Mucosa of stomach (tissue), 1 donor: ENCODE data around the gene GPATCH2.

ENCODE experiments used
- H3K27me3 ChIP-seq: one replicate; pipeline ENCODE4 v1.7.0; 2013; ENCODE audit warnings: mild to moderate bottlenecking, low read length; ENCODE audit not compliant: control insufficient read depth, insufficient read depth
- H3K36me3 ChIP-seq: one replicate; pipeline ENCODE4 v1.7.0; 2013; ENCODE audit warnings: low read length; ENCODE audit not compliant: control insufficient read depth, insufficient read depth
- H3K4me1 ChIP-seq: one replicate; pipeline ENCODE4 v1.7.0; 2013; ENCODE audit warnings: mild to moderate bottlenecking, low read length; ENCODE audit not compliant: control insufficient read depth, insufficient read depth
- H3K4me3 ChIP-seq: one replicate; pipeline ENCODE4 v1.7.0; 2013; ENCODE audit warnings: low read length
- H3K9ac ChIP-seq: one replicate; pipeline ENCODE4 v1.7.0; 2013; ENCODE audit warnings: mild to moderate bottlenecking, low read length, moderate library complexity
- H3K9me3 ChIP-seq: one replicate; pipeline ENCODE4 v1.7.0; 2013; ENCODE audit warnings: mild to moderate bottlenecking, low read length, moderate library complexity; ENCODE audit not compliant: control insufficient read depth
- donor health status: Pancreatic carcinoma.

Gene GPATCH2

DNA sequence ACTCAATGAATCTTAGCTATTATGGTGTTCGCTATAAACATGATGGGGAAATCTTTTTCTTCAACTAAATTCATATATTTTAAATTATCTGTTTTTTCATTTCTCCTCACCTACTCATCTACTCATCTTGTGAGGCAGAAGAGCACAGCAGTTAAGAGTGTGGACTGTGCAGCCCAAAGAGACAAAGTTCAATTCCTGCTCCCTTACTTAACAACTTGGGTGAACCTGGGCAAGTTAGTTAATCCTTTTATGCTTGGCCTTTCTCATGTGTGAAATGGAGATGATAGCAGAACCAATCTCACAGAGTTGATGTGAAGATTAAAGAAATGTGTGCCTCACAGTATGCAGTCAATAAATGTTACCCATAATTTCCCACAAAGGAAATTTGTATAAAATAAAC lies 168.2 kb downstream of the GPATCH2 start:
- no peak overlapping the region for H3K9ac ChIP-seq
- no peak overlapping the region for H3K4me3 ChIP-seq

DNA sequence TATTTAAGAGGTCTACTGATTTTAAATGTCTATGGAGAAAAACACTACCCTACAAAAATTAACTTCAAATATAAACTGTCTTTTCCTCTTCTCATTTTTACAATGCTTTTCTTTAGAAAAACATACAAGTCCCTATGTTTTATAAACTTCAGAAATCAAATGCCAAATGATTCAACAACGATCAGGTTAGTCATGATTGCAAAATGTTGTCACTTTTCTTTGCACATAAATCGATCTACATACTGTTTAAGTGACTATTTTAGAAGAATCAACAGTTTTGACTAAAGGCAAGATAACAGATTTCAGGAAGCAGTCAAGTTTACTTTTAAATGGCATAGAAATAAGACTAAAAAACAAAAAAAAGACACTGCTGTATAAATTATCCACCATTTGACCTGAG lies 168.7 kb downstream of the GPATCH2 start:
- Histone ChIP-seq H3K4me1 (no peaks in the 10 kb centered on the region), H3K27me3 (no peaks in the 10 kb centered on the region), H3K4me3 (no peak overlapping the region), H3K9me3 (no peaks in the 10 kb centered on the region), H3K36me3 (no peaks in the 10 kb centered on the region), H3K9ac (no peak overlapping the region)

More for the DNA sequence above, 168.2 kb downstream of the GPATCH2 start:
- no peaks in the 10 kb centered on the region for H3K4me1 ChIP-seq
- no peaks in the 10 kb centered on the region for H3K9me3 ChIP-seq
- H3K36me3 ChIP-seq = no peaks in the 10 kb centered on the region
- H3K27me3 ChIP-seq = no peaks in the 10 kb centered on the region

DNA sequence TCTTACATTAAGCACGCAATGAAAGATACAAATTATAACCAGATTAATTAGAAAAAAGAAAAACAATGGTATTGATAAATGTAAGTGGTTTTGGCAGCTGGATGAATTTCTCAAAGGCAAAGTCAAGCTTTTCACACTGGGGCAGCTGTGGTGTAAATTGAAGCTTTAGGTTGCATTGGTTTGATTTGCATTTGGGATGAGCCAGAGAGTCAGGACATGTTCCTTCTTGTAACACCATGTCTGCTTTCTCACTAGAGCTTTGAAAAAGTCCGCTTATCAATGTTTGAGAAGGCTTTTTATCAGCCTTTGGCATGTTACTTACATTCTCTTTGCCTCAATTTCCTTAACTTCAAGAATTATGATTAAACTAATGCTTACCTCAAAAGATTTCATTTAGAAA lies 173.9 kb downstream of the GPATCH2 start:
- H3K36me3 ChIP-seq = no peaks in the 10 kb centered on the region
- H3K27me3 ChIP-seq = no peaks in the 10 kb centered on the region
- no peak overlapping the region for H3K9ac ChIP-seq
- H3K4me3 ChIP-seq = no peak overlapping the region
- H3K4me1 ChIP-seq = no peaks in the 10 kb centered on the region
- no peaks in the 10 kb centered on the region for H3K9me3 ChIP-seq

DNA sequence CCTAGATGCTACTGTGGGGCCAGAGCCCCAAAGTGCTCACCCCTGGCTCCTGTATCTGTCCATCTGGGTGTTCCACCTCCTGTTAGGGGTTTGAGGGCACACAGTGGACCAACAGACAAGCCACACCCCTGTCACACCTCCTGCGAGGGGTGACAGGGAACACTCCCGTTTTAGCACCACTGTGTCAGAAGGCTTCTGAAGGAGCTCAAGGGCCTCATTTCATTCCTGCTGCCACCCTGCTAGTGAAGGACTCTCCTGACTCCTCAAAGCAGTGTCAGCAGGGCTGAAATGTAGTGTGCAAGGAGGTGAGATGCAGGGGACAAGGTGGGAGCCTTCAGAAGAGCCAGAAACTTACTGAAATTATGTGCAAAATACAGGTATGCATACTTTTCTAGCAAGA lies 174.6 kb downstream of the GPATCH2 start:
- Histone ChIP-seq H3K9me3 (no peaks in the 10 kb centered on the region), H3K4me3 (no peak overlapping the region), H3K9ac (no peak overlapping the region), H3K27me3 (no peaks in the 10 kb centered on the region), H3K36me3 (no peaks in the 10 kb centered on the region), H3K4me1 (no peaks in the 10 kb centered on the region)

DNA sequence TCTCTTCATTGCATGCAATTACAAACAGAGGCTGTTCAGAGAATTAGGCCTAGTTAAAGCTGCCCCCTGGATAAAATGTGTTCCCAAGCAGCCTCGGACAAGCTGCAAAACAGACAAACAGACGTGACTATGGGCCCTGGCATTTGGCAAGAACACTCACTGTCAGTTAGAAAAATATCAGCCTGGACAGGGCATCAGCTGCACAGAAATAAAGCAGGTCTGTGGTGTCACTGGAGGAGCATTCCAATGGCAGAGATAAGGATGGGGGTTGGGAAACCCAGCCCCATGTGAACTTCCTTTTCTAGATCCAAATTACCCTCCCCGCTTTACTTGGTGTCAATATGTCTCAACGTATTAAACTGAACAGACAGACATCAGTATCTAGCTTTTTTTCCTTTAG lies 177.1 kb downstream of the GPATCH2 start:
- Histone ChIP-seq H3K9ac (no peak overlapping the region), H3K36me3 (no peaks in the 10 kb centered on the region), H3K4me3 (no peak overlapping the region), H3K27me3 (no peaks in the 10 kb centered on the region), H3K4me1 (no peaks in the 10 kb centered on the region), H3K9me3 (no peaks in the 10 kb centered on the region)

DNA sequence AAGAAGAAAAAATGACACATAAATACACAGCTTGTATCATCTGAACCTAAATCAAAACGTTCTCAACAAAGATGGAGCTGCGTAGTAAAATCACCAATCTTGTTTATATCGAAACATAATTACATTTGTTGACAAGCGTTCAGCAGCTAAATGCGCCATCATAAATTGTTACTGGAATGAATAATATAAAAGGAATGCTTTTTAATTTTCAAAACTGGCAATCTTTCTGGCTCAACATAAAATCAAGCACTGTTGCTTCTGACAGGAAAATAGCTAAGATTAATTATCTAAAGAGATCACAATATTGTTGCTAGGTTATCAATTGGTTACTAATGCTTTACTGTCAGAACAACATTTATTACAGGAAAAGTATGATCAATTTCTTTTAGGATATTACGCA lies 181.5 kb downstream of the GPATCH2 start:
- Histone ChIP-seq H3K36me3 (no peaks in the 10 kb centered on the region), H3K27me3 (no peaks in the 10 kb centered on the region), H3K9me3 (no peaks in the 10 kb centered on the region), H3K4me3 (no peak overlapping the region), H3K9ac (no peak overlapping the region), H3K4me1 (no peaks in the 10 kb centered on the region)

DNA sequence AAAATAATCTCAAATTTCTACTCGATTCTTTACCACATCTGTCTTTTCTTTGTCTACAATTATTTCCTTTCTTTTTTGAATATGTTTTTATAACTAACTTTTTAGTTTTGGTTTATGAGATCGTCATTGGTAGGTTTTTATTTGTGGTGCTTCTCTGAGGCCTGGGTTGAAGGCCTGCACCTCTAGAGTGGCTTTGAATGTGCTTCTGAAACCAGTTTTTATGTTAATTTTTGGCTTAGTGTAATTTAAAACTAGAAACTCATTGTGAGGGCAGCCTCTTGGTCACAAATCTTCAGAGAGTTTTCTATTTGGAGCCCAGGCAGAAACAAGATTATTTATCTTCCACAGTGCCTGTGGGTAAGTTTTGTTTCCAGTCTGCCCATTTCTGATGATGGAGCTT lies 187.0 kb downstream of the GPATCH2 start:
- no peaks in the 10 kb centered on the region for H3K4me1 ChIP-seq
- no peaks in the 10 kb centered on the region for H3K9me3 ChIP-seq
- no peak overlapping the region for H3K4me3 ChIP-seq
- no peaks in the 10 kb centered on the region for H3K27me3 ChIP-seq
- no peak overlapping the region for H3K9ac ChIP-seq
- no peaks in the 10 kb centered on the region for H3K36me3 ChIP-seq

DNA sequence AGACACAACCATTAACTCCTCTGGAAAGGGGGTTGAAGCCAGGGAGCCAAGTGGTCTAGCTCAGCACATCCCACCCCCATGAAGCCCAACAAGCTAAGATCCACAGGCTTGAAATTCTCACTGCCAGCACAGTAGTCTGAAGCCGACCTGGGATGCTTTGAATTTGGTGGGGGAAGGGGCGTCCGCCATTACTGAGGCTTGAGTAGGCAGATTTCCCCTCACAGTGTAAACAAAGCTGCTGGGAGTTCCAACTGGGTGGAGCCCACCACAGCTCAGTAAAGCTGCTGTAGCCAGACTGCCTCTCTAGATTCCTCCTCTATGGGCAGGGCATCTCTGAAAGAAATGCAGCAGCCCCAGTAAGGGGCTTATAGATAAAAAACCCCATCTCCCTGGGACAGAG lies 193.5 kb downstream of the GPATCH2 start:
- Histone ChIP-seq H3K9me3 (no peaks in the 10 kb centered on the region), H3K4me1 (no peaks in the 10 kb centered on the region), H3K4me3 (no peak overlapping the region), H3K36me3 (no peaks in the 10 kb centered on the region), H3K27me3 (no peaks in the 10 kb centered on the region), H3K9ac (no peak overlapping the region)

DNA sequence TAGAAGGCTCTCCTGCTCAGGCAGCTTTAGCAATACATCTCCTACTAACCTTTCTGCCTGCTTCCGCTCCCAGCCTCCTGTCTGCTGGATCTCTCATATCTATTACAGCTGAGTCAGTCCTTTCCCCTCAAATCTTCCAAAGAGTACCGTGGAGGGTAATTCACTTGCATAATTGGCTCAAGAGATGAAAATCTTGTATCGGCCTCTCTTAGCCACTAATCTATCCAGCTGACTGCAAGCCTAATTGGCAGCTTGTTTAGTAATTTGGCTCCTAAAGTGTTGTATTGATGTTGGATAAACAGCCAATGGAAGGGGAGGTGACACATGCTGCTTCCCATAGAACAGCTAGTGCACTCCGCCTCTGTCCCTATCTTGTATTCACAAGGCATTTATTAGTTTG lies 195.7 kb downstream of the GPATCH2 start:
- Histone ChIP-seq H3K4me1 (no peaks in the 10 kb centered on the region), H3K36me3 (no peaks in the 10 kb centered on the region), H3K27me3 (no peaks in the 10 kb centered on the region), H3K9me3 (no peaks in the 10 kb centered on the region), H3K9ac (no peak overlapping the region), H3K4me3 (no peak overlapping the region)

DNA sequence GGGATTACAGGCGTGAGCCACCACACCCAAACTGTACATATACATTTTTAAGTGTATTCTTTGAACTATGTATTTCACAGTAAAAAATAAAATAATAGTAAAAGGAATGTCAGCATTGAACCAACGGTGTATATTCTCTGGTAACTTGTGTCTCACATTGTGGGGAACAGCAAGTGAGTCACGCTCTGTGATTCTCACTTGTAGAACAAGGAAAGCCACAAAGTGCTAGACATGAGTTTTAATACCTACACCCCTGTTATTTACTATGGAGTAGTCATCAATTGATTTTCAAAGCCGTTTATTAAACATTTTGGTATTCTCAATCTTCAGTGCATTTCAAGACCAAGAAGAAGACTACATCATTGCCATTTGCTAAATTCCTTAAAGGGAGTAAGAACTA lies 197.2 kb downstream of the GPATCH2 start:
- Histone ChIP-seq H3K27me3 (no peaks in the 10 kb centered on the region), H3K9me3 (no peaks in the 10 kb centered on the region), H3K36me3 (no peaks in the 10 kb centered on the region), H3K4me1 (no peaks in the 10 kb centered on the region), H3K9ac (no peak overlapping the region), H3K4me3 (no peak overlapping the region)

DNA sequence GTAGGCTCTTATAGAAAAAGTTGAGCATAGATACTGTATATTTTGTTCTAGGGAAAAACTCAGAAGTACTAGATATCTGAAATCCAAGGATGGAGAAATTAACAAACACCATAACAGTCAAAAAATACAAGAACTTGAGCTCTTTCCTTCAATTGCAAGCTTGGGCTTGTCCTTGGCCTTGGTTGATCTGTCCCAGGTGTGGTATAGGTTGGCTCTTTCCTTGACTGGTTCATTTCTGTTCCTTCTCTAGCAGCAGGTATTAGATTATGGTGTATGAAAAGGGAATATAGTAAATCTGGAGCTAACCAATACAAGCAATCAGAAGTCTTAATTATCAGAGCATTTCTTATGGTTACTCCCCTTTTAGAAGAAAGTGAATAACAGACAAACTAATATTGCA lies 198.6 kb downstream of the GPATCH2 start:
- no peak overlapping the region for H3K9ac ChIP-seq
- no peak overlapping the region for H3K4me3 ChIP-seq
- no peaks in the 10 kb centered on the region for H3K9me3 ChIP-seq
- no peaks in the 10 kb centered on the region for H3K36me3 ChIP-seq
- H3K27me3 ChIP-seq = no peaks in the 10 kb centered on the region
- H3K4me1 ChIP-seq = no peaks in the 10 kb centered on the region

DNA sequence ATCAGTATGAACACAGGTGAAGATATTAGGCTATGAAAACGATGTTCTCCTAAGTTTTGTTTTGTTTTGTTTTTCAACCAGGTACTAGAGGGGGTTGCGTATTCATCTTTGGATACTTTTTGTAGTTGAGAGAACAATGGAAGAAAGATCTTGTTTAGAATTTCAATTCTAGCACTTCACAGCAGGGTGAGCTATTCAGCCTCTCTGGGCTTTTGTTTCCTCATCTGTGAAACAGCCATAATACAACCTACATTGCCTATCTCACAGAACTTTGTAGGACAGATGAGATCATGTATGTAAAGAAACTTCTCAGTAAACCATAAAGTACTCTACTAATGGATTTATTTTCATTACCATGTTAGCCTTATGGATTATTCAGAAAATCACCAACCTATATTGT lies 199.5 kb downstream of the GPATCH2 start:
- Histone ChIP-seq H3K9ac (no peak overlapping the region), H3K4me3 (no peak overlapping the region), H3K4me1 (no peaks in the 10 kb centered on the region), H3K36me3 (no peaks in the 10 kb centered on the region), H3K9me3 (no peaks in the 10 kb centered on the region), H3K27me3 (no peaks in the 10 kb centered on the region)

DNA sequence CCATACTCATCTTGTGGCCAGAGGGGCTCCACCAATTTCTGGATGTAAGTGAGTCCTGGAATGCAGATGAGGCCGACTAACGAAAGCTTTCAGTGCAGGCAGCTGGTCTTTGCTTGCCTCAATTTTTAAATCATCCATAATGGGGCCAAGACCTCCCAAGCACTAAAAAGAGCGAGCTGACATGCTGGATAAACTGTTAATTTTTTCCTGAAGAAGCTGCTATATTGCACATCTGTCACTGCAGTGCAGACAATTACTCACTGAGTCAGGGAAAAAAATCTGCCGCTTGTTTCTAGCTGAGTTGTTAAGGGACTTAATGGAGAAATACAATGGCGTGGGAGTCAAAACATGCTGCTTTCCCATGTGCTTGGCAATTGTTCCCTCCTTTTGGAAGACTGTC lies 205.5 kb downstream of the GPATCH2 start:
- H3K36me3 ChIP-seq = no peaks in the 10 kb centered on the region
- H3K4me3 ChIP-seq = no peak overlapping the region
- no peak overlapping the region for H3K9ac ChIP-seq
- H3K4me1 ChIP-seq = no peaks in the 10 kb centered on the region
- no peaks in the 10 kb centered on the region for H3K27me3 ChIP-seq
- H3K9me3 ChIP-seq = no peaks in the 10 kb centered on the region
